PC-9 (cell line): ENCODE measurements around the gene PRSS2. TPM values are rescaled to one million over a fixed set of nuclear protein-coding genes. Genes with fewer than 3 reads are reported as not detected.
"Not testable (repeated sequence)": the region's sequence is repeated elsewhere in the genome, so short reads cannot be mapped to it uniquely, and the experiment has no call there.

ENCODE experiments used
- BruUV-seq: library from RNA; stranded (reverse); fragments of 400-500 nt; replicated peaks from 2 replicates; lab custom pipeline; 2021; lab: Mats Ljungman, UMichigan
- CTCF ChIA-PET: fragments of 300-600 bp; sonication (Branson Sonifier 250); formaldehyde crosslinking; loops from one replicate; lab custom pipeline; 2022; ENCODE audit warnings: antibody characterized with exemption; lab: Charles Lee
- POLR2A ChIA-PET: fragments of 300-600 bp; sonication (Branson Sonifier 250); formaldehyde crosslinking; loops from one replicate; lab custom pipeline; 2022; ENCODE audit warnings: antibody characterized with exemption; ENCODE audit not compliant: unreplicated experiment; lab: Charles Lee
- DNase-seq, 2 experiments: peaks; one replicate each; pipeline versions ENCODE4 v3.0.0 to v3.0.0-alpha.2; 2015 to 2022; ENCODE audit warnings: mixed read lengths in 1 of 2
- H2AFZ ChIP-seq: fragments of 200-600 bp; sonication (generic); 2 replicates; pipeline ENCODE4 v1.8.1; 2017; ENCODE audit warnings: antibody characterized with exemption
- H3F3A ChIP-seq: fragments of 200-600 bp; sonication (generic); 2 replicates; pipeline ENCODE4 v1.8.1; 2017; ENCODE audit warnings: antibody characterized with exemption, mild to moderate bottlenecking, low read depth; ENCODE audit not compliant: insufficient read depth
- H3K27ac ChIP-seq: fragments of 200-600 bp; sonication (generic); 2 replicates; pipeline ENCODE4 v1.6.1; 2016; ENCODE audit warnings: mixed run types
- H3K27me3 ChIP-seq: fragments of 200-600 bp; sonication (generic); 2 replicates; pipeline ENCODE4 v1.6.1; 2016; ENCODE audit warnings: low read depth, mixed run types; ENCODE audit not compliant: insufficient read depth
- H3K36me3 ChIP-seq: fragments of 200-600 bp; sonication (generic); 2 replicates; pipeline ENCODE4 v1.6.1; 2016; ENCODE audit warnings: low read depth, mixed run types
- H3K4me1 ChIP-seq: fragments of 200-600 bp; sonication (generic); replicated peaks from 2 replicates; pipeline ENCODE4 v1.6.1; 2016; ENCODE audit warnings: mixed run types; ENCODE audit not compliant: insufficient read depth
- H3K4me2 ChIP-seq: fragments of 200-600 bp; sonication (generic); 2 replicates; pipeline ENCODE4 v1.6.1; 2017; ENCODE audit warnings: mixed run types
- H3K4me3 ChIP-seq: fragments of 200-600 bp; sonication (generic); 2 replicates; pipeline ENCODE4 v1.6.1; 2016; ENCODE audit warnings: mixed run types
- H3K79me2 ChIP-seq: fragments of 200-600 bp; sonication (generic); 2 replicates; pipeline ENCODE4 v1.6.1; 2017; ENCODE audit warnings: low read depth, mixed run types
- H3K9me2 ChIP-seq: fragments of 200-600 bp; sonication (generic); 2 replicates; pipeline ENCODE4 v1.8.1; 2017; ENCODE audit warnings: mild to moderate bottlenecking; ENCODE audit not compliant: insufficient read depth
- H3K9me3 ChIP-seq: fragments of 200-600 bp; sonication (generic); 2 replicates; pipeline ENCODE4 v1.8.1; 2016; ENCODE audit warnings: low read depth; ENCODE audit not compliant: insufficient read depth
- H4K20me1 ChIP-seq: fragments of 200-600 bp; sonication (generic); 2 replicates; pipeline ENCODE4 v1.8.1; 2017; ENCODE audit not compliant: insufficient read depth
- EZH2 ChIP-seq: fragments of 200-600 bp; sonication (generic); IDR thresholded peaks from 2 replicates; pipeline ENCODE4 v1.8.0; 2017; ENCODE audit warnings: antibody characterized with exemption, low read depth
- intact Hi-C: fragments of 100-400 bp; cut with micrococcal nuclease; formaldehyde crosslinking; loops from one replicate; pipeline ENCODE4 v1.10.0; 2022; ENCODE audit not compliant: unreplicated experiment
- total RNA-seq: library from RNA; stranded (reverse); gene quantifications from 2 replicates; pipeline ENCODE4 v1.2.3, GENCODE V29; 2021
- TF ChIP-seq, protein P1 (sequence below): fragments of 200-600 bp; sonication (generic); conservative IDR thresholded peaks from 2 replicates; pipeline ENCODE4 v1.6.1; 2017; ENCODE audit warnings: mixed run types, antibody characterized with exemption, mild to moderate bottlenecking, moderate library complexity

PRSS2 gene
- total RNA-seq, 1 experiment from 2014 or later, result not detected

DNA sequence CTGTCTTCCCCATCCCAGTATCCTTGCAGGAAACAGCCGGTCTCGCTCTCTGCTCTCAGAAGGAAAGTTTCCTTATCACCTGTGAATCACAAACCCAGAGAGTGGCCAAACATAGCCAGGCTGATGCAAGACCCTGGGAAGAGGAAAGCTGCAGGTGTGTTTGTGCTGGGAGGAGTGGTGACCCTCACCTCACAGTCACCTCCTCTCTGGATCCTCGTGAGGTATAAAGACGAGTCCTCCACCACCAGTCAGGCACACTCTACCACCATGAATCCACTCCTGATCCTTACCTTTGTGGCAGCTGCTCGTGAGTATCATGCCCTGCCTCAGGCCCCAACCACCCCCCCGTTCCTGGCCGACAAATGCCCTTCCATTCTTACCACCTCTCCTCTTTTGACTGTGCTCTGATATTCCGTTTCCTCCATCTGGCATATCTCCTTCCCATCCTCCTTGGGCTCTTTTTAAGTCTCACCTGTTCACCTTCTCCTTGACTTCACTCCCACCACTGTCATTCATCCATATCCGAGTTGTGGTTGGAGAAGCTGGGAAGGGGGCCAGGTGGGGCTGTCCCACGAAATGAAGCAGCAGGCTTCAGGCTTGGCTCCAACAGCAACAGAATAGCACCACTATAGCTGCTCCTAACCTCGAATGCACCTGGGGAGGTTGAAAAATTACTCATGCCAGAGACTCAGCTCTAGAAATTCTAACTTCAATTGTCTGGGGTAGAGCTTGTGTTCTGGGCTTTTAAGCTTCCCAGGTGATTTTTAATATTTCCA, 21.4 kb upstream of the PRSS2 start, which contains the start of gene PRSS1:
TSS of gene PRSS1 (plus strand) at position 255 of the 776 bp plus-strand sequence. CDS start at position 268, 13 bp downstream.
- CTCF ChIA-PET, result no interaction called here

DNA sequence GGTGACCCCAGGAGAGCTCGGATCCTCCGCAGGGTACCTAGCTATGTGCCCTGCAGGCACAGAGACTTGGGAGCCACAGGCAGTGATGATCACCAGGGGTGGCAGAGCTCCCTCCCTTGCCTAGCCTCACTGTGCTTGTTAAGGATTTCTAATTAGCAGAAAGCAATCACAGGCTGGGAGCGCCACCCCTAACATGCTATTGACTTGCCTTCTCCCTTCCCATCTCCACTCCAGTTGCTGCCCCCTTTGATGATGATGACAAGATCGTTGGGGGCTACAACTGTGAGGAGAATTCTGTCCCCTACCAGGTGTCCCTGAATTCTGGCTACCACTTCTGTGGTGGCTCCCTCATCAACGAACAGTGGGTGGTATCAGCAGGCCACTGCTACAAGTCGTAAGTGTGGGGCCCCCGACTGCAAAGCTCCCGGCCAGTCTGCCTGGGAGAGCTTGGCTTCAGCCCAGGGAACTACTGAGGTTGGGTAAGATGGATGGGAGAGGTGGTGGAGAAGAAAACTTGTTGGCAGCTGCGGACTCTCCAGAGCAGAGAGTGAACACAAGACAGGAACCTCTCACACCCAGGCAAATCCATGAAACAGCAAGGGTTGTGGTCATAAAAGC, 20.3 kb upstream of the PRSS2 start:
- H3K27ac ChIP-seq, result no peak overlapping the region
- peaks cover 42% of the 10 kb centered on the region for H3K4me1 ChIP-seq
- H3K9me2 ChIP-seq, result no peaks in the 10 kb centered on the region
- no peaks in the 10 kb centered on the region for H3K27me3 ChIP-seq
- 0 out of 2 replicates have a peak overlapping the region, but pooled peaks have one; percentile 35 for H3K4me2 ChIP-seq
- H3K9me3 ChIP-seq, result no peaks in the 10 kb centered on the region; the same call in 1 of the 2 replicates
- no peak overlapping the region for H3K4me3 ChIP-seq
- no TSS peak for BruUV-seq
- CTCF ChIA-PET, result no interaction called here
- POLR2A ChIA-PET, result no interaction called here
- H3K36me3 ChIP-seq, result no peaks in the 10 kb centered on the region
- TF ChIP-seq, protein P1, sequence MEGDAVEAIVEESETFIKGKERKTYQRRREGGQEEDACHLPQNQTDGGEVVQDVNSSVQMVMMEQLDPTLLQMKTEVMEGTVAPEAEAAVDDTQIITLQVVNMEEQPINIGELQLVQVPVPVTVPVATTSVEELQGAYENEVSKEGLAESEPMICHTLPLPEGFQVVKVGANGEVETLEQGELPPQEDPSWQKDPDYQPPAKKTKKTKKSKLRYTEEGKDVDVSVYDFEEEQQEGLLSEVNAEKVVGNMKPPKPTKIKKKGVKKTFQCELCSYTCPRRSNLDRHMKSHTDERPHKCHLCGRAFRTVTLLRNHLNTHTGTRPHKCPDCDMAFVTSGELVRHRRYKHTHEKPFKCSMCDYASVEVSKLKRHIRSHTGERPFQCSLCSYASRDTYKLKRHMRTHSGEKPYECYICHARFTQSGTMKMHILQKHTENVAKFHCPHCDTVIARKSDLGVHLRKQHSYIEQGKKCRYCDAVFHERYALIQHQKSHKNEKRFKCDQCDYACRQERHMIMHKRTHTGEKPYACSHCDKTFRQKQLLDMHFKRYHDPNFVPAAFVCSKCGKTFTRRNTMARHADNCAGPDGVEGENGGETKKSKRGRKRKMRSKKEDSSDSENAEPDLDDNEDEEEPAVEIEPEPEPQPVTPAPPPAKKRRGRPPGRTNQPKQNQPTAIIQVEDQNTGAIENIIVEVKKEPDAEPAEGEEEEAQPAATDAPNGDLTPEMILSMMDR, result no peak
- TF ChIP-seq EZH2, result no peak
- intact Hi-C loops, result no loop called here
- no peaks in the 10 kb centered on the region for H3F3A ChIP-seq
- no peak overlapping the region for H2AFZ ChIP-seq
- DNase-seq, result no peak
- no peaks in the 10 kb centered on the region for H4K20me1 ChIP-seq
- H3K79me2 ChIP-seq, result no peaks in the 10 kb centered on the region

More for the DNA sequence above, 21.4 kb upstream of the PRSS2 start, which contains the start of gene PRSS1:
- intact Hi-C loops, result no loop called here
- no peaks in the 10 kb centered on the region for H3K36me3 ChIP-seq
- POLR2A ChIA-PET, result interaction anchor here (0.5 kb wide), 1 partner anchor 241 kb away, joined by 3 read pairs; no protein-coding TSS in a partner anchor
- H3K27ac ChIP-seq, result peak within 1 kb of the TSS; percentile 16
- 0 out of 2 replicates have a peak within 1 kb of the TSS, but pooled peaks have one; percentile 0 for H3K4me3 ChIP-seq
- H3K4me1 ChIP-seq, result peaks cover 34% of the 10 kb centered on the region
- no peaks in the 10 kb centered on the region for H4K20me1 ChIP-seq
- peak in 1 of 2 experiments; percentile 74 for DNase-seq
- TF ChIP-seq, protein P1, result no peak
- no peak for TF ChIP-seq EZH2
- peak within 1 kb of the TSS; percentile 35 for H3K4me2 ChIP-seq
- H3F3A ChIP-seq, result no peaks in the 10 kb centered on the region
- H3K79me2 ChIP-seq, result no peaks in the 10 kb centered on the region
- no TSS peak for BruUV-seq
- H2AFZ ChIP-seq, result no peak within 1 kb of the TSS
- H3K9me3 ChIP-seq, result no peaks in the 10 kb centered on the region; the same call in 1 of the 2 replicates
- no peaks in the 10 kb centered on the region for H3K27me3 ChIP-seq
- no peaks in the 10 kb centered on the region for H3K9me2 ChIP-seq

DNA sequence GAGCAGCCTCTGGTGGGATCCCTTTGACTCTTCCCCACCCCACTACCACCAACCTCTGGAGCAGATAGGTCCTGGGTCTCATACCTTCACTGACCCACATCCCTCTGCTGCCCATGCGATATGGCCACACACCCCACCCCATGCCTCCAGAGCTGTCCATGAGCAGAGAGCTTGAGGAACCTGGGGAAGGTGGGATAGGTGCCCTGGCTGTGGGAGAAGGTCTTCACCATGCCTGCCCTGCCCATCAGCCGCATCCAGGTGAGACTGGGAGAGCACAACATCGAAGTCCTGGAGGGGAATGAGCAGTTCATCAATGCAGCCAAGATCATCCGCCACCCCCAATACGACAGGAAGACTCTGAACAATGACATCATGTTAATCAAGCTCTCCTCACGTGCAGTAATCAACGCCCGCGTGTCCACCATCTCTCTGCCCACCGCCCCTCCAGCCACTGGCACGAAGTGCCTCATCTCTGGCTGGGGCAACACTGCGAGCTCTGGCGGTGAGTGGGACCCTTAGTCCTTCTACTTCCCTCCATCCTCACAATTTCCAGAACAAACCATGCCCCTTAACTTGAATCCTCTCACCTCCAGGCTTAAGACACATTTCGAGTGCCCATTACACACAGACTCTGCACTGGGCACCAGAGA, 19.1 kb upstream of the PRSS2 start:
- H3K27ac ChIP-seq, H3K36me3 ChIP-seq, H3K4me2 ChIP-seq, H3F3A ChIP-seq, H3K9me2 ChIP-seq, CTCF ChIA-PET, H4K20me1 ChIP-seq, H2AFZ ChIP-seq, H3K79me2 ChIP-seq, H3K27me3 ChIP-seq, BruUV-seq, H3K9me3 ChIP-seq, H3K4me3 ChIP-seq, intact Hi-C loops, POLR2A ChIA-PET, DNase-seq: not testable (repeated sequence)
- peaks cover 42% of the 10 kb centered on the region for H3K4me1 ChIP-seq
